ENCODE data around the gene ZNF792. TPM values are rescaled to one million over a fixed set of nuclear protein-coding genes. Genes with fewer than 3 reads are reported as not detected.
"Not testable (repeated sequence)": the region's sequence is repeated elsewhere in the genome, so short reads cannot be mapped to it uniquely, and the experiment has no call there.

Gene ZNF792
- total RNA-seq, 4 donors from 2014 or later = 7.5 to 13.2 (median 9.3) TPM

DNA sequence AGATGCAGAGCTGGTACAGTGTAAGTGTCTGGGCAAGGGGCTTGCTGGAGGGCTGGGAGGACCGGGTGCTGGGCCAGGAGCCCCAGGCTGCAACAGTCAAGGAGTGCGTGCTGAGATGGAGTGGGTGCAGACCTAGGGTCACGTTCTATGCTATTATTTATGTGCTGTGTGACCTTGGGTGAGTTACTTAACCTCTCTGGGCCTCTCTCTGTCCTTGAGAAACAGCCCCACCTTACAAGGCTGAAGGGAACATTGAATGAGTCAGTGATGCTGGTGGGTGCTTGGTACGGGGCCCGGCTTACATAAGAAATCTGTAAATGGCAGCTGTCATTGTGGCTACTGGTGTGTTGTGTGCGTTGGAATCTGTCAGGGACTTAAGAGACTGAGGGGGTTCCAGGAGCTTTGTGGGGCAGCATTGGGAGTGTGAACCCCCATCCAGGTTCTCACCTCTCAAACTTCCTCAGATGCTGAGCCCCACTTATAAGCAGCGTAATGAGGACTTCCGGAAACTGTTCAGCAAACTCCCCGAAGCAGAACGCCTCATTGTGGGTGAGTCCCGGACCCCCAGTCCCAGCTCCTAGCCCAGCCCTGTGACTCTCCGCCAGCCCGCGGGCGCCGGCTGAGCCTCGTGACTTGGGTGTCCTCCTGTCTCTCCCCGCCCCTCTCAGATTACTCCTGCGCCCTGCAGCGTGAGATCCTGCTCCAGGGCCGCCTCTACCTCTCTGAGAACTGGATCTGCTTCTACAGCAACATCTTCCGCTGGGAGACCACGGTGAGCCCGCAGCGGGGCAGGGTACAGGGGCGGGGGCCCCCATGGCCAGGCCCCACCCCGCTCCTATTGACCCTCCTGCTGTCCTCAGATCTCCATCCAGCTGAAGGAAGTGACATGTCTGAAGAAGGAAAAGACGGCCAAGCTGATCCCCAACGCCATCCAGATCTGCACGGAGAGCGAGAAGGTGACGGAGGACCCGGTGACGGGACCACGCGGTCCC, 45.7 kb upstream of the ZNF792 start:
- H3K4me3 ChIP-seq (replicated peaks in 1 of 3) = no peak overlapping the region
- intact Hi-C loops (cut with DNase I) = loop anchor here (5.0 kb wide), 1 partner anchor 37 kb away; no protein-coding TSS in a partner anchor
- H3K9me3 ChIP-seq = no peaks in the 10 kb centered on the region
- DNase-seq = no peak
- 94% methylated on average over 31 to 35 of the region's 36 CpGs for WGBS, 2 donors
- H3K27ac ChIP-seq = no peak overlapping the region
- peaks cover 25 to 28% of the 10 kb centered on the region in 2 donors for H3K36me3 ChIP-seq
- TF ChIP-seq, protein P1, sequence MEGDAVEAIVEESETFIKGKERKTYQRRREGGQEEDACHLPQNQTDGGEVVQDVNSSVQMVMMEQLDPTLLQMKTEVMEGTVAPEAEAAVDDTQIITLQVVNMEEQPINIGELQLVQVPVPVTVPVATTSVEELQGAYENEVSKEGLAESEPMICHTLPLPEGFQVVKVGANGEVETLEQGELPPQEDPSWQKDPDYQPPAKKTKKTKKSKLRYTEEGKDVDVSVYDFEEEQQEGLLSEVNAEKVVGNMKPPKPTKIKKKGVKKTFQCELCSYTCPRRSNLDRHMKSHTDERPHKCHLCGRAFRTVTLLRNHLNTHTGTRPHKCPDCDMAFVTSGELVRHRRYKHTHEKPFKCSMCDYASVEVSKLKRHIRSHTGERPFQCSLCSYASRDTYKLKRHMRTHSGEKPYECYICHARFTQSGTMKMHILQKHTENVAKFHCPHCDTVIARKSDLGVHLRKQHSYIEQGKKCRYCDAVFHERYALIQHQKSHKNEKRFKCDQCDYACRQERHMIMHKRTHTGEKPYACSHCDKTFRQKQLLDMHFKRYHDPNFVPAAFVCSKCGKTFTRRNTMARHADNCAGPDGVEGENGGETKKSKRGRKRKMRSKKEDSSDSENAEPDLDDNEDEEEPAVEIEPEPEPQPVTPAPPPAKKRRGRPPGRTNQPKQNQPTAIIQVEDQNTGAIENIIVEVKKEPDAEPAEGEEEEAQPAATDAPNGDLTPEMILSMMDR (IDR thresholded peaks at IDR 0.05) = no peak
- no peak for TF ChIP-seq POLR2A (IDR thresholded peaks at IDR 0.05)
- peaks cover 4 to 42% of the 10 kb centered on the region in 2 donors for H3K4me1 ChIP-seq
- H3K27me3 ChIP-seq = no peaks in the 10 kb centered on the region

DNA sequence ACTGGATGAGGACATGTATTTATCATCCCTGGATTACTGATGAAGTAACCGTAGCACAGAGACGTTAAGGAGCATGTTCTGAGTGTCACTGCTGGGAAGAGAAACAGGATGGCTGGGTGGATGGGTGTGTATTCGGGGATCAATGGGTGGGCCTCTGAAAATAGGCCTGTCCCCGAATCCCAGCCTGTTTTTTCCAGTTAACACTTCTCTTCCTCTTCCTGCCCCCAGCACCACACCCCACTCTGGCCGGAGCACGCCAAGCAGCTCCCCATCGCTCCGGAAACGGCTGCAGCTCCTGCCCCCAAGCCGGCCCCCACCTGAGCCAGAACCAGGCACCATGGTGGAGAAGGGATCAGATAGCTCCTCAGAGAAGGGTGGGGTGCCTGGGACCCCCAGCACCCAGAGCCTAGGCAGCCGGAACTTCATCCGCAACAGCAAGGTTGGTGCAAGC, 44.9 kb upstream of the ZNF792 start:
- peak in 1 of 2 donors; percentile 13 for DNase-seq
- intact Hi-C loops (cut with DNase I) = no loop called here

DNA sequence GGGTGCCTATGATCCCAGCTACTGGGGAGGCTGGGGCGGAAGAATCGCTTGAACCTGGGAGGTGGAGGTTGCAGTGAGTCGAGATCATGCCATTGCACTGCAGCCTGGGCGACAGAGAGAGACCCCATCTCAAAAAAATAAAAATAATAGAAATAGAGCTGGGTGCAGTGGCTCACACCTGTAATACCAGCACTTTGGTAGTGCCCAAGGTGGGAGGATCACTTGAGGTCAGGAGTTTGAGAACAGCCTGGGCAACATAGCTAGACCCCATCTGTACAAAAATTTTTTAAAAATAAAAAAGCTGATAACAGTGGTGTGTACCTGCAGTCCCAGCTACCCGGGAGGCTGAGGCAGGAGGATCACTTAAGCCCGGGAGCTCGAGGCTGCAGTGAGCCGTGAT, 43.4 kb upstream of the ZNF792 start:
- Histone ChIP-seq H3K27ac (peak overlapping the region in 1 of 3 donors; percentile 49), H3K36me3 (peaks cover 22 to 28% of the 10 kb centered on the region in 2 donors), H3K4me1 (peaks cover 8 to 49% of the 10 kb centered on the region in 2 donors)
- H3K27me3 ChIP-seq; H3K9me3 ChIP-seq; H3K4me3 ChIP-seq (replicated peaks in 1 of 3); DNase-seq; intact Hi-C loops (cut with DNase I): not testable (repeated sequence)
- WGBS, 2 donors = 95 to 98% methylated on average over 8 of the region's 8 CpGs

More for the DNA sequence above, 44.9 kb upstream of the ZNF792 start:
- TF ChIP-seq, protein P1 (IDR thresholded peaks at IDR 0.05) = no peak
- TF ChIP-seq POLR2A (IDR thresholded peaks at IDR 0.05) = no peak
- Histone ChIP-seq H3K27me3 (no peaks in the 10 kb centered on the region), H3K9me3 (no peaks in the 10 kb centered on the region), H3K36me3 (peaks cover 22 to 28% of the 10 kb centered on the region in 2 donors), H3K27ac (peak overlapping the region in 2 of 3 donors; percentile 29 to 49), H3K4me3 (replicated peaks in 1 of 3) (no peak overlapping the region), H3K4me1 (peaks cover 4 to 47% of the 10 kb centered on the region in 2 donors)
- WGBS, 2 donors = 74 to 77% methylated on average over 11 to 12 of the region's 12 CpGs

DNA sequence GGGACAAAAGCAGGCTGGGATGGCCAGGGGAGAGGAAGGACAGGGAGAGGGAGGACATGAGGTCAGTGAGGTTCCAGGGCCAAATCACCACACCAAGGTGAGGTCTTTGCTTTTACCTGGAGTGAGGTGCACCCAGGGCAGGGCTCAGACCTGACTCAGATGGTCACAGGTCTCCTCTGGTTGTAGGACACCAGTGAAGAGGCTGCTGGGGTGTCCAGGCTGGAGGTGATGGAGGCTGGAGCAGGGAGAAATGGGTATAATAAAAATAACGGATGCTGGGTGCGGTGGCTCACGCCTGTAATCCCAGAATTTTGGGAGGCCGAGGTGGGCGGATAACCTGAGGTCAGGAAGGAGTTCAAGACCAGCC, 43.0 kb upstream of the ZNF792 start:
- intact Hi-C loops (cut with DNase I) = no loop called here
- DNase-seq = no peak
- H3K36me3 ChIP-seq = peaks cover 20 to 23% of the 10 kb centered on the region in 2 donors
- H3K27me3 ChIP-seq = no peaks in the 10 kb centered on the region
- H3K4me3 ChIP-seq (replicated peaks in 1 of 3) = no peak overlapping the region
- peak overlapping the region in 2 of 3 donors; percentile 11 to 68 for H3K27ac ChIP-seq
- no peaks in the 10 kb centered on the region for H3K9me3 ChIP-seq
- WGBS, 2 donors = 94 to 95% methylated on average over 5 of the region's 5 CpGs
- H3K4me1 ChIP-seq = peaks cover 8 to 52% of the 10 kb centered on the region in 2 donors
- no peak for TF ChIP-seq POLR2A (IDR thresholded peaks at IDR 0.05)

DNA sequence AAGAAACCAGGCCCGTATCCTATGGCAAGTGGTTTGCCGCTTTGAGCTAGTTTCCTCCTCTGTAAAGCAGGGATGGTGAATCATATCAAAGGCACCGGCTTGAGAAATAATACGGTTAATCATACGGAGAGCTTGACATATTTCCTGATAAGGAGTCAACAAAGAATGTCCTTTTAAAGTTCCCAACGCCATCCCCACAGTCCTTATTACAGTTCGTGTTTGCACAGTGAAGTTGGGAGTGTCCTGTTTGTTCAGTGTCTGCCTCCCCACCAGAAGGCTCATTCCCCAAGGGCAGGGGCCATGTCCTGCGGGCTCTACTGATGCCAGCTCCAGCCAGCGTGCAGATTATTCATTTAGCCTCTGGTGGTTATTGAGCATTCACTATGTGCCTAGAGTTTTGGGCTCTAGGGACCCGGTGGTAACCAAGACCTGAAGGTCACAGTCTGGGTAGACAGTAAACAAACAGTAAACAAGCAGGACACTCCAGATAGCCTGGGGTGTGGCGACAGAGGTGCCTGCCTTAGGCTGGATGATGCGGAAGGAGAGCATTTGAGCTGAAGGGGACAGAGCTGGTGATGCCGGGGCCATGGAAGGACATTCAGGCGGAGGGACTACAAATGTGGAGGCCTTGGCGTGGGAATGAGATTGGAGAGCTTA, 42.4 kb upstream of the ZNF792 start:
- Histone ChIP-seq H3K4me1 (peaks cover 8 to 55% of the 10 kb centered on the region in 2 donors), H3K36me3 (peaks cover 15 to 18% of the 10 kb centered on the region in 2 donors), H3K4me3 (replicated peaks in 1 of 3) (no peak overlapping the region), H3K27ac (peak overlapping the region in 2 of 3 donors; percentile 11 to 68), H3K9me3 (no peaks in the 10 kb centered on the region), H3K27me3 (no peaks in the 10 kb centered on the region)
- TF ChIP-seq, protein P1 (IDR thresholded peaks at IDR 0.05) = no peak
- TF ChIP-seq POLR2A (IDR thresholded peaks at IDR 0.05) = no peak
- no peak for DNase-seq
- WGBS, 2 donors = 77 to 81% methylated on average over 14 to 15 of the region's 15 CpGs
- intact Hi-C loops (cut with DNase I) = no loop called here

DNA sequence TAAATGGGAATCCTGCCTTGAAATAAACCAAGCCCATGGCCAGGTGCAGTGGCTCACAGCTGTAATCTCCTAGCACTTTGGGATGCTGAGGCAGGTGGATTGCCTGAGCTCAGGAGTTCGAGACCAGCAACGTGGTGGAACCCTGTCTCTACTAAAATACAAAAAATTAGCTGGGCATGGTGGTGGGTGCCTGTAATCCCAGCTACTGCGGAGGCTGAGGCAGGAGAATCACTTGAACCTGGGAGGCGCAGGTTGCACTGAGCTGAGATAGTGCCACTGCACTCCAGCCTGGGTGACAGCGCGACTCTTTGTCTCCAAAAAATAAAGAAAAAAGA, 41.9 kb upstream of the ZNF792 start:
- H3K4me3 ChIP-seq (replicated peaks in 1 of 3); intact Hi-C loops (cut with DNase I); H3K9me3 ChIP-seq; H3K27me3 ChIP-seq; DNase-seq: not testable (repeated sequence)
- Histone ChIP-seq H3K4me1 (peaks cover 11 to 60% of the 10 kb centered on the region in 2 donors), H3K36me3 (peaks cover 13 to 15% of the 10 kb centered on the region in 2 donors), H3K27ac (peak overlapping the region in 1 of 3 donors; percentile 68)
- 90 to 92% methylated on average over 6 of the region's 6 CpGs for WGBS, 2 donors

Data from thyroid gland (tissue), 4 donors.